LHCN-M2 (cell line): Measurements from ENCODE around the gene SEMA3E. TPM values are rescaled to one million over a fixed set of nuclear protein-coding genes. Genes with fewer than 3 reads are reported as not detected.
"Not testable (repeated sequence)": the region's sequence is repeated elsewhere in the genome, so short reads cannot be mapped to it uniquely, and the experiment has no call there.

Source experiments
- DNase-seq: peaks from one replicate; pipeline ENCODE4 v3.0.0-alpha.2; 2012; ENCODE audit warnings: low read depth
- total RNA-seq: library from RNA; depleted of rRNA; stranded (reverse); fragments of >200 nt; gene quantifications from 2 replicates; pipeline ENCODE4 v1.2.3, GENCODE V29; 2014

Gene SEMA3E
- total RNA-seq, 1 experiment from 2014 or later: 0.98 TPM

GRCh38 chr7:83559887-83560286, 89.1 kb downstream of the SEMA3E start:
- DNase-seq: no peak

DNA sequence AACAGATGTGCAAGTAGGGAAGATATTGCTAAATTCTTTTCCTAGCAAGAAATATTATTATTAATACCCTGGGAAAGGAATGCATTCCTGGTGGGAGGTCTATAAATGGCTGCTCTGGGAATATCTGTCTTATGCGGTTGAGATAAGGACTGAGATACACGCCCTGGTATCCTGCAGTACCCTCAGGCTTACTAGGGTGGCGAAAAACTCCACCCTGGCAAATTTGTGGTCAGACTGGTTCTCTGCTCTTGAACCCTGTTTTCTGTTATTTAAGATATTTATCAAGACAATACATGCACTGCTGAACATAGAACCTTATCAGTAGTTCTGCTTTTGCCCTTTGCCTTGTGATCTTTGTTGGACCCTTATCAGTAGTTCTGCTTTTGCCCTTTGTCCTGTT, 96.4 kb downstream of the SEMA3E start:
- not testable (repeated sequence) for DNase-seq

- peak; percentile 28 for DNase-seq
Observed at GRCh38 chr7:83550100-83550499, 98.8 kb downstream of the SEMA3E start.

- no peak for DNase-seq
Observed at GRCh38 chr7:83548250-83548649, 100.7 kb downstream of the SEMA3E start.

DNA sequence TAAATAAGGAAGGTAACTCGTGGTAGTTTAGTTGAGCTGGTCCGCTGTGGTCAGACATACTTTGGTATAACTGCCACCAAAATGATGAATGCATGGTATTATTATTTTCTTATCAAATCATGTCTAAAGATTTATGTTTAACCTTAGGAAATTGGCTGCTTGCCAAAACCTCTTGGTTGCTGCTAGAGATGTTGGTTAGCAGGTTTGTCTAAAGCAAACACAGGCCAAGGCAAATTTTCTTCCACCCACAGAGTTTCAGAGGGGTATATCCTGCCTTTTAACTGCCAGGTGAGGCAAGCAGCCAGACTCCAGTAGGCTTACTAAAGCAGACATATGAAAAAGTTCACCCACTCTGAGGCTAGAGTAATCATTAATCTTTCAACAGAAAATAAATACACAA, 101.4 kb downstream of the SEMA3E start:
- peak; percentile 37 for DNase-seq

GRCh38 chr7:83546586-83546985, 102.4 kb downstream of the SEMA3E start:
- DNase-seq: peak; percentile 33

GRCh38 chr7:83541187-83541960, 107.6 kb downstream of the SEMA3E start:
- DNase-seq: no peak

DNA sequence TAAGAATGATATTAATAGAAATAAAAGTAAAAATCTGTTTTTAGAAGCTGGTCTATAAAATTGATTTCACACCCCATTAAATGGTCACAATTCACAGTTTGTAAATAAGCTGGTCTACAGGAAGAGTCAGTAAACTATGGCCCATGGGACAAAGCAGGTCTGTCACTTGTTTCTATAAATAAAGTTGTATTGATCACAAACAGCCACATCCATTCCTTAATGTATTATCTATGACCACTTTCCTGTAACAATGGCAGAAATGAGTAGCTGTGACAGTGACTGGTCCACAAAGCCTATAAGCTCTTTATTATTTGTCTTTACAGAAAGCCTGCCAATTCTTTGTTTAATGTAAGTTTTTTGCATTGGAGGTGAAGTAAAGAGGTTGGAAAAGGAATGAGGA, 114.5 kb downstream of the SEMA3E start:
- DNase-seq: no peak

- DNase-seq: peak; percentile 31
Observed at GRCh38 chr7:83532219-83532618, 116.7 kb downstream of the SEMA3E start.

- DNase-seq: no peak
Observed at GRCh38 chr7:83531766-83532165, 117.2 kb downstream of the SEMA3E start.

- DNase-seq: no peak
Observed at GRCh38 chr7:83528925-83529423, 120.0 kb downstream of the SEMA3E start.

GRCh38 chr7:83524277-83525075, 124.5 kb downstream of the SEMA3E start:
- peak; percentile 76 for DNase-seq

- DNase-seq: no peak
Observed at GRCh38 chr7:83520726-83521125, 128.2 kb downstream of the SEMA3E start.

GRCh38 chr7:83519240-83519639, 129.7 kb downstream of the SEMA3E start:
- peak; percentile 14 for DNase-seq

- no peak for DNase-seq
Observed at GRCh38 chr7:83517035-83517700, 131.8 kb downstream of the SEMA3E start.

- no peak for DNase-seq
Observed at GRCh38 chr7:83514977-83515376, 134.0 kb downstream of the SEMA3E start.

DNA sequence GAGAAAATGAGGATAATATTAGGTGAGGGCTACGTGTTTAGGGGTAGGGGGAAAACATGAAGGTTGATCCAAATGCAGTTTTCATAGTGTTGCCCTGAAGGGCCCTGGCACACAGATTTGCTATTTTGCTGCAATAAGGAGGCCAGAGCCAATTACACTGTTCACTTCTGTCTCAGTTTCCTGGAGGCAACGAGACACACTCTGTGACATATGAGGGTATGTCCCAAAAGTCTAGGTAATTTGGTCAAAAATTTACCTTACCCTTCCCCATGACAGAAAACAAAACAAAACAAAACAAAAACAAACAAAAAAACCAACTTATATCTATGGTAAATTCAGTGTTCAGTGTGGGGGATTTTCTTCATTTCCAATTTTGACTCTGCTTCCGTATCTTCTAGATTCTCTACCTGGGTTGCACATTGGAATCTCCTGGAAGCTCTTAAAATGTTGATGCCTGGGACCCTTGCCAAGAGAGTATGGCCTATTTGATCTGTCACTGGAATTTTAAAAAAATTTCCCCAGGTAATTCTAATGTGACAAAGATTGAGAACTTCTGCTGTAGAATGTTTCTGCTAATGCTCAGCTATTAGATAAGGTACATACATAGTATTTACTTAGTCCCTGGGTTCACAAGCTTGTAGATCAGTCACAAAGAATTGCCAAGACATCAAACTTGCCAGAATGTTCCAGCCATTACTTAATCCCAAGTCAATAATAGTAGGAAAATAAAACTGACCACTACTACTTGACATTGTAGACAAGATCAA, 139.5 kb downstream of the SEMA3E start:
- DNase-seq: no peak

DNA sequence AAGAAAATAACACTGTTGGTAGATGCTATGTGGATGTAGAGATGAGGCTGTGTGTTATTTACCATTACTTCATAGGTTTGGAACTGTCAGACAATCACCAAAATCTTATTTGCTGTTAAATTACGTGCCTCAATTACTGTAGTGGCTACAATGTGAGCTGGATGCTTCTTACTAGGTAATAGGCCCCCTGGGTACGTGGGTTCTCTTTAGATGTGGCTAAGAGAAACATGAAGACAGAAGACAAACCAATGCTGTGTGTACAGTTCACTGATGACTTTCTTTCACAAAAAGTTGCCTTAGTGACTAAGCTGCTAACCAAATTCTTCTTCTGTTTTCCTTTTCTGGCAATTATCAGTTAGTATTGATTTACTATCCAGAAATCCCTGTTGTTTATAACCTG, 144.6 kb downstream of the SEMA3E start:
- no peak for DNase-seq

GRCh38 chr7:83502636-83503035, 146.3 kb downstream of the SEMA3E start:
- DNase-seq: no peak

GRCh38 chr7:83494683-83495082, 154.3 kb downstream of the SEMA3E start:
- no peak for DNase-seq

GRCh38 chr7:83492802-83493201, 156.1 kb downstream of the SEMA3E start:
- no peak for DNase-seq
